Vein endothelial cell (primary cell): ENCODE measurements around the gene GPR152. TPM values are rescaled to one million over a fixed set of nuclear protein-coding genes. Genes with fewer than 3 reads are reported as not detected.

Source experiments
- small RNA-seq: library from RNA; depleted of rRNA; stranded (forward); fragments of <200 nt; gene quantifications from one replicate; pipeline ENCODE3, GENCODE V24; 2012
- total RNA-seq: library from RNA; depleted of rRNA; stranded (reverse); fragments of >200 nt; gene quantifications from 2 replicates; pipeline ENCODE4 v1.2.3, GENCODE V29; 2012

Gene GPR152, protein sequence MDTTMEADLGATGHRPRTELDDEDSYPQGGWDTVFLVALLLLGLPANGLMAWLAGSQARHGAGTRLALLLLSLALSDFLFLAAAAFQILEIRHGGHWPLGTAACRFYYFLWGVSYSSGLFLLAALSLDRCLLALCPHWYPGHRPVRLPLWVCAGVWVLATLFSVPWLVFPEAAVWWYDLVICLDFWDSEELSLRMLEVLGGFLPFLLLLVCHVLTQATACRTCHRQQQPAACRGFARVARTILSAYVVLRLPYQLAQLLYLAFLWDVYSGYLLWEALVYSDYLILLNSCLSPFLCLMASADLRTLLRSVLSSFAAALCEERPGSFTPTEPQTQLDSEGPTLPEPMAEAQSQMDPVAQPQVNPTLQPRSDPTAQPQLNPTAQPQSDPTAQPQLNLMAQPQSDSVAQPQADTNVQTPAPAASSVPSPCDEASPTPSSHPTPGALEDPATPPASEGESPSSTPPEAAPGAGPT
- total RNA-seq, result not detected in 2 replicates

DNA sequence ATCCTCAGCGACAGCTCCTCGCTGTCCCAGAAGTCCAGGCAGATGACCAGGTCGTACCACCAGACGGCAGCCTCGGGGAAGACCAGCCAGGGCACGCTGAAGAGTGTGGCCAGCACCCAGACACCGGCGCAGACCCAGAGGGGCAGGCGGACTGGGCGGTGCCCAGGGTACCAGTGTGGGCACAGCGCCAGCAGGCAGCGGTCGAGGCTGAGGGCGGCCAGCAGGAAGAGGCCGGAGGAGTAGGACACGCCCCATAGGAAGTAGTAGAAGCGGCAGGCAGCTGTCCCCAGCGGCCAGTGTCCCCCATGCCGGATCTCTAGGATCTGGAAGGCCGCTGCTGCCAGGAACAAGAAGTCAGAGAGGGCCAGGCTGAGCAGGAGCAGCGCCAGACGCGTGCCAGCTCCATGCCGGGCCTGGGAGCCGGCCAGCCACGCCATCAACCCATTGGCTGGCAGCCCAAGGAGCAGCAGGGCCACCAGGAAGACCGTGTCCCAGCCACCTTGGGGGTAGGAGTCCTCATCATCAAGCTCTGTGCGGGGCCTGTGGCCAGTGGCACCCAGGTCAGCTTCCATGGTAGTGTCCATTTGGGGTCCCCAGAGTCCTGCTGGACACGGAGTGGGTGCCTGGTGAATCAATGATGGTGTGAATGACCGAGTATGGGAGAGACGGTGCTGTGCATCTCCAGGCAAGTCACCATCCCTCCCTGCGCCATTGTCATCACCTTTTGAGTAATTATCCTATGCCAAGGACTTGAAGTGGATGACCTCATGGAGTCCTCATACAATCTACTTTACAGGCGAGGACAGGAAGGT is at the start of gene GPR152:
Gene GPR152 (minus strand): TSS at position 589 of the 812 bp plus-strand sequence. CDS start 5 bp downstream, at position 584.

DNA sequence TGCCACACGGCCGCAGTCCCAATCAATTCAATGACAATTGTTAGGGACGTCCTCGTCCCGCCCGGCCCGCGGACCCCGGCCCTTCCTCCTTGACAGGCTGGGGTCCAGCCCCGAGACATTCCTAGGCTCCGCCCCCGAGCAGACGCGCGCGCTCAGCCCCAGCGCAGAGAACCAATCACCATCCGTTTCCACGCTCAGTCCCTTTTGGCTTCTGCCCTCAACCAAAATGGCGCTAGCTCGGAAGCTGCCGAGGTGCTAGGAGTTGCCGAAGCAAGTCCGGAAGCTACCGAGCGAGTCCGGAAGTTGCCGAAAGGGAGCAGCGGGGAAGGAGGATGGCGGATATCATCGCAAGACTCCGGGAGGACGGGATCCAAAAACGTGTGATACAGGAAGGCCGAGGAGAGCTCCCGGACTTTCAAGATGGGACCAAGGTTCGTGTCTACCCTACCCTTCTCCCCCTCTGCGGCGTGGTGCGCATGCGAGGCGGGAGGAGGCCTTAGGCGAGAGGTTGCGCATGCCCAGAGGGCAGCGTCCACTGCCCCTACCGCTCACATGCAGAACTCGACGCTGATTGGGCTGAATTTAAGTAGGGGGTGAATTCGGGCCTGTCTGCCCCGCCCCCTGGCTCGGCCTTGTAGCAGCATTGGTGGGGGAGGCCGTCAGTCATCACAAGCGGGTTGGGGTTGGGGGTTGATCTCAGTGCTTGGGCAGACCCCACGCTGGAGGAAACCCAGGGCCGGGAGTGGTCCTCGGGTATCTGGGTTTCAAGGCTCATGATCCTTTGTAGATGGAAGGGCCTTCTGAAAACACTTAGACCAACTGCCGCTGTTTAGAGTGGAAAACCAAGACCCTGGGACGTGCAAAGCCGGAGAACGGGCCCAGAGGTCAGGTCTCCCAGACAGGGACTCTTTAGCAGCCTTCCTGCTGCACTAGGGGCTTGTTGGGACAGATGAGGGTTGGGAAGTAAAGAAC is 30.6 kb upstream of the GPR152 start, which contains the start of gene AIP:
Gene AIP (plus strand): TSS at position 200 of the 972 bp plus-strand sequence. CDS start 133 bp downstream, at position 333.

DNA sequence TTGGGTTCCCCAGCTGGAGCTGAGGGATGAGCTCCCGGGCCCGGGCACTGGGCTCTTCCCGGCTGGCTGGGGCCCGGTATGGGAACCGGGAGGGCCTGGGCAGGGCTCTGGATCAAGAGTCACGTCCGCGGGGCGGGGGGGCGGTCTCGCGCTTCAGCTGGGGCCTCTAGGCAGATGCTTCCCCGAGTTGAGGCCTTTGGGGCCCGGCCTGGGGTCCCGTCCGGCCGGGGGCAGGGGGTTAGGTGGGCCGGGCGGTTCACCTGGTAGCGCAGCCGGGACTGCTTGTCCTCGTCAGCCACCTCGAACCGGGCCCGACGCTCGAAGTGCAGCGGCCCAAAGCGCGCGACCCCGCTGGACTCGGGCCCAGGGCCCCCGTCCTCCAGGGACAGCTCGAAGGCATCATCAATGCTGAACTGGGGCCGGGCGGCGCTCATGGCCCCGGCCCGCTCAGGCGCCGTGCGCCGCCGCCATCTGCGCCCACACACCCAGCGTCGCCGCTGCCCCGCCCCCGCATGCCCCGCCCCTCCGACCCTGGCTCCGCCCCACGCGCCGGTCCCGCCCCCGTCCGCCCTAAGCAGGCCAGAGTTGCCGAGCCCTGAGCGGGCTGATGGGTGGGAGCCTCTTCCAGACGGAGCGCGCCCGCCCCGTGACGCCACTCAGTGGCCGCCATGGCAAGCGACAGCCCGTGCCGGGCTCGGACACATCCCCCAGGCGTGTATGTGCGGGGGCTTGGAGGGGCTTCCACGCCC is 16.4 kb upstream of the GPR152 start, which contains the start of gene TMEM134:
Gene TMEM134 (minus strand): TSS at position 493 of the 749 bp plus-strand sequence. CDS start 59 bp downstream, at position 434.

DNA sequence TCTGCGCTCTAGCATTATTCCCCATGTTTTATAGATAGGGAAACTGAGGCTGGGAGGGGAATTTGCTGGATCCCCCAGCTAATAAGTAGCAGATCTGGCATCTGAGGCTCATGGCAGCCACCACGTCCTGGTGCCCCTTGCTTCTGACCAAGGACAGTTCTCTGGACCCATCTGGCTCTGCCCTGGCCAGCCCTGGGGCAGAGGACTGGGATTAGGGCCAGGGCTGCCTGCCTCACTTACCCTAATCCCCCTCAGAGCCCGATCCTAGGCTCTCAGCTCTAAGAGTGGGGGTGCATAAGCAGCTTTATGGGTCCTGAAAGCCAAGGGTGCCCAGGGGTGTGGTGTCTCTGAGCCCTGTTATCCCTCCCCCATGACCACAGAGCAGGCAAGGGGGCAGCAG is 2.5 kb upstream of the GPR152 start, which contains the start of gene CABP4:
Gene CABP4 (plus strand): TSS at position 301 of the 400 bp plus-strand sequence. CDS start 70 bp downstream, at position 371.

DNA sequence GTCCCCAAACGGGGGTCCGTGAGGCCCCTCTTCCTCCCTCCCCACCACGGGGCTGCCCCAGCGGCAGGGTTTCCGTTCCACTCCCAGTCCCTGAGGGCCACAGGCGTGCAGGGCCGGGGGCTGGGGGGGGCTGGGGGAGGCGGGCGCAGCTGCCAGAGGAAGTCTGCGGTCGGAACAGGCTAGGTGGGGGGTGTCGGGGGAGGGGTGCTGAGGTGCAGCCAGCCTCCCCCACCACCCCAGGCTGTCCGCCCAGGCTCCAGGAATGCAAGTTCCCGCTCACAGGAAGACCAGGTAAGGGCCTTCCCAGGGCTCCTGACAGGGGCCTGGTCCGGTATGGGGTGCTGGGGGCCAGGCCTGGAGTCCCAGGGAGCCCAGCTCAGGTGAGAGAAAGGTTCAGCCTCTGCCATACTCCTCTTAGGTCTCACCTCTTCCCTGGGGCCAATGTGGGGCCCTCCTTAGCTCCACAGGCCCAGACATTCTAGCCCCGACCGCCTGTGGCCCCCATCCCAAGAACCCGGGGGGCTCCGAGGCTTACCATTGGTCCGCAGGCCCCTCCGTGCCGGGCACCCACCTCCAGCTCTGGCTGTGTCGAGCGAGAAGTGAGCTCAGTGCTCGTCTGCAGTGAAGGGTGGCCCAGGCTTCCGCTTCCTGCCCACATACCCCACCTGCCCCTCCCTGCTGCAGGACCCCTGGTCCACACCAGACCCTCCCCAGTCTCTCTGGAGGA is 15.3 kb downstream of the GPR152 start, which contains the start of gene PTPRCAP:
Gene PTPRCAP (minus strand): TSS at position 601 of the 727 bp plus-strand sequence. CDS start 63 bp downstream, at position 538.

DNA sequence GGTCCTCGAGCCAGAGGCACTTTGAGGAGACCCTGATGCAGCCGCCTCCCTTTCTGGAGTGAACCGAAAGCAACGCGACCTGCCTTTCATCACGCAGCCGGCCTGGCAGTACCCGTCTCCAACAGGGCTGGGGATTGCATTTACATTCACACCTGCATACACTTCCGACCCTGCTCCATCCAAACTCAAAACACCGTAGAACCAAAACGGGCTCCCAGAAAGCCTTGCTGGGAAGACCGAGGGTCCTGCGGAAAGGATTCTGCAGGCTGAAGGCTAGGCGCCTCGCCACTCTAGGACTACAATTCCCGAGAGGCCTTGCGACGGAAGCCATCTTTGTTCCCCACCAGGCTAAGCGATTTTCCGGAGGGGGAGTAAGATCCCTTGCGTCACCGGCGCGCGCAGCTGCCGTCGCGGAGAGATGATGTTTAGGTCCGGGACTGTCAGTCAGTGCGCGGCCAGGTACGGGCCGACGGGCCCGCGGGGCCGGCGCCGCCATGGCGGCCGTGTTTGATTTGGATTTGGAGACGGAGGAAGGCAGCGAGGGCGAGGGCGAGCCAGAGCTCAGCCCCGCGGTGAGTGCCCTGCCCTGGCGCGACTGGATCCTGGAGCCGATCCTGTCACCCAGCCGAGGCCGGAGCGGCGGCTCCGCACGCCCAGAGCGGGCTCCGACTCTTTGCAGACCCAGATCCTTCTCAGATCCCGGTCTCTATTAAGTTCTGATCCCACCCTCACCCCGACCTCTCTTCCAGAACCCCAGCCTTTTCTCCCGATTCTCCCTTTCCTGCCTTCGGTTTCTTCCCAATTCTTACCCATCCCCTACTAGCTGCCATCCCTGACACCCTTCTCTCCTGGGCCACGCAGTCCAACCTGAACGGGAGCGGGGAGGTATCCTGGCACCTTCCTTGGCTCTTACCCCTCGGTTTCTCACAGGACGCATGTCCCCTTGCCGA is 24.2 kb downstream of the GPR152 start, which contains the start of gene RPS6KB2:
Gene RPS6KB2 (plus strand): TSS at position 443 of the 950 bp plus-strand sequence. CDS start 52 bp downstream, at position 495.

DNA sequence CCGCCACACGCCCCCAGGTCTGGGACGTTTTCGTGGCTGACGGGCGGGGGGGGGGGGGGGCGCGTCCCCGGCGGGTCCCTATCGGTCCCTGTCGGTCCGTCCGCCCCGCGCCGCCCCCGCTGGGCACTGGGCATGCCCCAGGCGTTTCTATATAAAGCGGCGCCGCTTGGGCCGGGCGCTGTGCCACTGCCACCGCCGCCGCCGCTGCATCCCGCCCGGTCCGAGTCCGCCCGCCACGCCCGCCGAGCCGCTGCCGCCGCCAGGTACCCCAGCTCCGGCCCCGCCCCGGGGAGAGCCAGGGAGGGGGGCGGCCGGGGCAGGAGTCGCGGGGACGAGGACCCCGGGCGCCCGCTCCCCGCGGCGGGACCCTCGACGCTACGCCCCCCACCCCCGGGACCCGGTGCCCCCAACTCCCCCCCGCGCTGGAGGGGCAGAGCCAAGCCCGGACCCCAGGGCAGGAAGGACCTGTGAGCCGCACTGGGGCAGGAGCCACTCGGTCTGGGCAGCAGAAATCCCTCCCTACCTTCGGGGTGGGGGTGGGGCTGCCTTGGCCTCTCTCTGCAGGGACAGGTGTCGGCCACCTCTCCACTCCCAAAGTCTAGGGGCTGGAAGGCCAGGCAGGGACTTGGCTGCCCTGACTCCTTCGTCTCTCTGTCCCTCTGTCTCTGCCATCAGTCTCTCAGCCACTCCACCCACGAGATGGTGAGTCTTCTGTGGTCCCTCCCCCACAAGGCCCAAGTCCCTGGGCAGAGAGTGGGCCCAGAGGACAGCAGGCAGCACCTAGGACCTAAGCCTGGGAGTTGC is 36.8 kb downstream of the GPR152 start, which contains the start of gene CARNS1:
Gene CARNS1 (plus strand): TSS at position 178 of the 804 bp plus-strand sequence. CDS start 522 bp downstream, at position 700.

DNA sequence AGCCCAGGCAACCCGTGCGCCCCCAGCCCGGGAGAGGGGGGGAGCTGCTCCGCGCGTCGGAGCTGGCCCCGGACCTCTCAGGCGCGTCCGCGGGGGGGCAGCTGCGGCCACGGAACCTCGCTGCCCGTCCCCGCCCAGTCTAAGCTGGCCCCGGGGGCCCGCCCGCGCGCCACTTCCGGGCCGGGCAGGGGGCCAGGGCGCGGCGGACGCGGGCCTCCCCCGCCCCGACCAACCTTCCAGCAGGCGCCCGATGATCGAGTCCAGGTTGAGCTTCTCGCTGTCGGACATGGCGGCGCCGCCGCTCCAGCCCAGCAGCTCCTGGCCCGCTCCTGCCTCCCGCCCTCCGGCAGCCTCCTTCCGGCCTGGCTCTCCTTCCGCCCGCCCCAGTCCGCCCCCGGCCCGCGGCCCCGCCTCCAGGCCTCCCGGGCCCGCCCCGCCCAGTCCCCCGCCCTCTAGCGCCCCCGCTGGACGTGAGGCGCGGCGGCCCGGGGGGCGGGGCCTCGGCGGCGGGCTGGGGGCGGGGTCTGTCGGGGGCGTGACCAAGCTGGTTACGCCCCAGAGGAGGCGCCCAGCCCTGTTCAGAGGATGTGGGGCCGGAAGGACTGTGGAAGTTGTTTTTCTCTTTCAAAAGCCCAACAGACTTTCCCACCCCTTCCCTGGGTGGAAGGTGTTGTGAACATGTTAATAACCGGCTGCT is 50.9 kb downstream of the GPR152 start, which contains the start of gene PPP1CA:
Gene PPP1CA (minus strand): TSS at position 364 of the 697 bp plus-strand sequence. CDS start 76 bp downstream, at position 288.

Small RNA genes lying within 50 kb of the gene (small RNA-seq; reads per million reads assigned to genes)
- not detected for gene MIR6752

Other genes with a start within 250 kb of the GPR152 start
- 40.5 and 46.1 TPM in 2 replicates for gene GRK2, start 186.3 kb downstream of the GPR152 start, total RNA-seq
- 25.5 and 38.4 TPM in 2 replicates for gene ANKRD13D, start 163.4 kb downstream of the GPR152 start, total RNA-seq
- gene SSH3, start 149.2 kb downstream of the GPR152 start, total RNA-seq, result 11.4 and 12.1 TPM in 2 replicates
- 53.0 and 75.8 TPM in 2 replicates for gene POLD4, start 99.2 kb downstream of the GPR152 start, total RNA-seq
- gene CLCF1, start 79.1 kb downstream of the GPR152 start, total RNA-seq, result 4.6 TPM in 2 replicates
- gene RAD9A, start 60.7 kb downstream of the GPR152 start, total RNA-seq, result 6.7 and 8.8 TPM in 2 replicates
- 275 and 323 TPM in 2 replicates for gene PPP1CA, start 50.9 kb downstream of the GPR152 start, total RNA-seq
- under 0.01 and 0.19 TPM in 2 replicates for gene TBC1D10C, start 48.6 kb downstream of the GPR152 start, total RNA-seq
- gene CARNS1, start 37.1 kb downstream of the GPR152 start, total RNA-seq, result 0.19 and 0.33 TPM in 2 replicates
- gene RPS6KB2, start 24.2 kb downstream of the GPR152 start, total RNA-seq, result 43.0 and 44.4 TPM in 2 replicates
- gene PTPRCAP, start 15.0 kb downstream of the GPR152 start, total RNA-seq, result 0.19 and 0.33 TPM in 2 replicates
- gene CORO1B, start 9.3 kb downstream of the GPR152 start, total RNA-seq, result 139 and 168 TPM in 2 replicates
- gene CABP4, start 2.6 kb upstream of the GPR152 start, total RNA-seq, result 1.9 and 3.9 TPM in 2 replicates
- gene TMEM134, start 16.5 kb upstream of the GPR152 start, total RNA-seq, result 24.7 and 32.0 TPM in 2 replicates
- 38.9 and 59.1 TPM in 2 replicates for gene AIP, start 30.3 kb upstream of the GPR152 start, total RNA-seq
- 7.3 and 11.4 TPM in 2 replicates for gene PITPNM1, start 52.6 kb upstream of the GPR152 start, total RNA-seq
- gene CDK2AP2, start 55.4 kb upstream of the GPR152 start, total RNA-seq, result 24.2 and 24.6 TPM in 2 replicates
- not detected in 2 replicates for gene CABP2, start 70.7 kb upstream of the GPR152 start, total RNA-seq
- 524 and 841 TPM in 2 replicates for gene GSTP1, start 131.1 kb upstream of the GPR152 start, total RNA-seq
- gene NDUFV1, start 154.2 kb upstream of the GPR152 start, total RNA-seq, result 161 and 225 TPM in 2 replicates
- 5.2 and 10.6 TPM in 2 replicates for gene NUDT8, start 177.2 kb upstream of the GPR152 start, total RNA-seq
- not detected in 2 replicates for gene TBX10, start 187.0 kb upstream of the GPR152 start, total RNA-seq
- gene ACY3, start 198.0 kb upstream of the GPR152 start, total RNA-seq, result not detected in 2 replicates
- gene ALDH3B2, start 221.9 kb upstream of the GPR152 start, total RNA-seq, result not detected in 2 replicates